AG09309 (cell line): ENCODE measurements around the gene VMAC.

ENCODE experiments used
- DNase-seq: peaks from one replicate; pipeline ENCODE4 v3.0.0-alpha.2; 2010; ENCODE audit warnings: low read depth
- H3K4me3 ChIP-seq: 2 replicates; pipeline ENCODE4 v1.5.1; 2011; ENCODE audit warnings: mild to moderate bottlenecking, low read depth, low read length, moderate library complexity; ENCODE audit not compliant: control insufficient read depth
- TF ChIP-seq, protein P1 (sequence below): IDR thresholded peaks from 2 replicates; pipeline ENCODE4 v1.5.1; 2011; ENCODE audit warnings: mild to moderate bottlenecking, low read depth, low read length, inconsistent platforms; ENCODE audit not compliant: insufficient read depth, control insufficient read depth; ENCODE audit errors: missing control alignments

The VMAC gene

DNA sequence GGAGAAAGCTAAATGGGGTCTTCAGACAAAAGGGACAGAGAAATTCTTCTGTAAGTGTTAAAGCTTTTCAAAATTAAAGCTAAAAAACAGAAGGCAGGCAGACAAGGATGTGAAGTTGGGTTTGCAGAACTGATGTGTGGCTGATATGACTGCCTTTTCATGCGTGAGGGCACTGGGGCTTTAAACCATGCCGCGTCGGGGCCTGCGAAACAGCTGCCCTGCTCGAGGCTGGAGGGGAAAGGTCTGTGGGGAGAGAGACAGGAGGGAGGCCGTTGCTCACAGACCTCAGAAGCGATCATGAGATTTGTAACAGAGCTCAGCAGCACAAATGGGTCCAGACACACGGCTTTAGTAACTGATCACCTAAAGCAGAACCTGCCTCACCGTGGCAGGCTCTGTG lies 32.9 kb downstream of the VMAC start:
- no peak for DNase-seq
- TF ChIP-seq, protein P1, sequence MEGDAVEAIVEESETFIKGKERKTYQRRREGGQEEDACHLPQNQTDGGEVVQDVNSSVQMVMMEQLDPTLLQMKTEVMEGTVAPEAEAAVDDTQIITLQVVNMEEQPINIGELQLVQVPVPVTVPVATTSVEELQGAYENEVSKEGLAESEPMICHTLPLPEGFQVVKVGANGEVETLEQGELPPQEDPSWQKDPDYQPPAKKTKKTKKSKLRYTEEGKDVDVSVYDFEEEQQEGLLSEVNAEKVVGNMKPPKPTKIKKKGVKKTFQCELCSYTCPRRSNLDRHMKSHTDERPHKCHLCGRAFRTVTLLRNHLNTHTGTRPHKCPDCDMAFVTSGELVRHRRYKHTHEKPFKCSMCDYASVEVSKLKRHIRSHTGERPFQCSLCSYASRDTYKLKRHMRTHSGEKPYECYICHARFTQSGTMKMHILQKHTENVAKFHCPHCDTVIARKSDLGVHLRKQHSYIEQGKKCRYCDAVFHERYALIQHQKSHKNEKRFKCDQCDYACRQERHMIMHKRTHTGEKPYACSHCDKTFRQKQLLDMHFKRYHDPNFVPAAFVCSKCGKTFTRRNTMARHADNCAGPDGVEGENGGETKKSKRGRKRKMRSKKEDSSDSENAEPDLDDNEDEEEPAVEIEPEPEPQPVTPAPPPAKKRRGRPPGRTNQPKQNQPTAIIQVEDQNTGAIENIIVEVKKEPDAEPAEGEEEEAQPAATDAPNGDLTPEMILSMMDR = no peak
- no peak overlapping the region for H3K4me3 ChIP-seq

DNA sequence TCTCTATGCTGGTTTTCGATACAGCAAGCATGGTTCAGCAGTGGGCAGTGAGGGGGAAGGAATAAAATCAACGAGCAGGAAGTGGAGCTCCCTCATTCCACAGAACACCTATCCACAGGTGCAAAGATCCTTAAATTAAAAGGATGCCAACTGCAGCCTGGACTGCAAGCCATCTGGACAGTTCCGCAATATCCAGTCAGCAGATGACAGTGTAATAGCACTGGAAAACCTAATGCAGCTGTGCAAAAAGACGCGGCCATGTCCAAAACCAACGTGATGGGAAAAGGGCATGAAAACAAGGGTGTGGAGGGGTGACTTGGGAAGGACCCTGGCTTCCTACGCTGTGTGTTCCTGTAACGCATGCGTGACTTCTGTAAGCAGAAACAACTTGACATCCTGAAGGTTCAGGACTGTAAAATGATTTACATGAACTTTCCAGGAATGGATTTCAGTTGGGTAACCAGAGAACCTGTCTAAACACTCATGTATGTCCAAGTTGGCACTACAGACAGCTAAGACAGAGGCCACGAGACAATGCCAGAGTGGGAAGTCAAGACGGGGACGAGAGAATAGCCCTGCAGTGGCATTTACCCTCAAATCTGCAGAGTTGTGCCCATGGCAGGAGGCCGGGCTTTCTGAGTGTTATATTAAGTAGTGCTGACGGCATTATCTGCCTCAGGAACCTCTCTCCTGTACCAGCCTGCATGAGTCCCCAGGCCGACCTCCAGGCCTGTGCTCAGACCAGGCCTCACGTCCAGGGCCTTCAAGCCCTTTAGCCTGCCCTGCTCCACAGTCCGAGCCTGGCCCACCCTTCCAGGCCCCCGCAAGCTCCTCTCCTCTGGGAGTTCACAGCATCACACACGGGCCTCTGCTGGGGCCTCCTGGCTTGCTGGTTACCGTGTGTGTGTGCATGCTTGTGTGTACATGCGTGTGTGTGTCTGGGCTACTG lies 35.9 kb downstream of the VMAC start:
- DNase-seq = no peak
- no peak overlapping the region for H3K4me3 ChIP-seq
- TF ChIP-seq, protein P1 = no peak

DNA sequence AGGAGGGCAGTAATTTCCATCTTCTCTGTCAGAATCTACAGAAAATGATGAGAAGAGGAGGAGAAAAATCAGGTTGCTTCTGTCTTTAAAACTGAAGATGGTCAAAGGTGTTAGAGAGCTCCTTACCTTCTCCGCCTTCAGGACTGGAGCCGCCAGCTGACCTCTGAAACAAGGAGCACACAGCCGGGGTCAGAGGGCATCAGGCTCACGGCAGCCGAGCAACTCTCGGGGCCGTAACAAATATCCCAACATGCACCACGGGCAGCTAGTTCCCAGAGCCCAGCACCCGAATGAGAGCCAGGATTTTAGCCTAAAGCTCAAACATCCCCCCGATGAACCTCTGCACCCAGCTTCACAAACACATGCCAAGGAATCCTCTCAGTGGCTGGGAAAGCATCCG lies 37.0 kb downstream of the VMAC start:
- no peak overlapping the region for H3K4me3 ChIP-seq
- DNase-seq = no peak
- TF ChIP-seq, protein P1 = no peak

DNA sequence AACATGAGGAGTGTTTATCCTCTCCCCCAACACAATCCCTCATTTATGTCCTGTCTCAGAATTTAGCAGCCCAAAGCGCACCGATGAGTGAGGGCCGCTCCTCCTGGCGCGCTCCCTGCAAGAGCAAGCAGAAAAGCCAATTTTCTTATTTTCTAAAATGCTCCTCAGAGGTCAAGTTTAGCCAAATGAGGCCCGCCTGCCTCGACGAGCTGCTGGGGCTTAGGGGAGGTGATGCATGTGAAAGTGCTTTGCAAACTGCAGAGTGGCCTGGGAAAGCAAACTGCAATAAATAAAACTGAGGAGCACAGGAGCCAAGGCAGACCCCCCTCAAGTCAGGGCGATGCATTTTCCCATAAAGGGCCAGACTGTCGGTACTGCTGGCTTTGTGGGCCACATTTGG lies 38.4 kb downstream of the VMAC start:
- H3K4me3 ChIP-seq = no peak overlapping the region
- DNase-seq = no peak
- TF ChIP-seq, protein P1 = no peak

DNA sequence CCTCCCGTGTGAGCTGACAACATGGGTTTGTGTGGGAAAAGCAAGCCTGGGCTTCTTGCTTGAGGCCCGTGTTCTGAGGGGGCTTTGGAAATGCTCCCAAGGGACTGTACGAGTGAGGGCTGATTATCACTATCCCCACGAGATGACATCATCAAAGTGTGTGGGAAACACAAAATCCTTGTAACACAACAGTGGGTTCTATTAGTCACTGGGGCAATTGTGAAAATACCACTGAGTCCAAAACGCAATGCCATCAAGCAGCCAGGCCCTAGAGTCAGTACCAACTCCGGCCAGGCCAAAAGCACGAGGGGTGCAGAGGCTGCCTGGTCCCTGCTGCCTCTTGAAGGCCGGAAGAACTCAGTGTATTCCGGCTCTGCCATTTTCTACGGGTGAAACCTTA lies 39.0 kb downstream of the VMAC start:
- TF ChIP-seq, protein P1 = no peak
- no peak for DNase-seq
- H3K4me3 ChIP-seq = no peak overlapping the region

DNA sequence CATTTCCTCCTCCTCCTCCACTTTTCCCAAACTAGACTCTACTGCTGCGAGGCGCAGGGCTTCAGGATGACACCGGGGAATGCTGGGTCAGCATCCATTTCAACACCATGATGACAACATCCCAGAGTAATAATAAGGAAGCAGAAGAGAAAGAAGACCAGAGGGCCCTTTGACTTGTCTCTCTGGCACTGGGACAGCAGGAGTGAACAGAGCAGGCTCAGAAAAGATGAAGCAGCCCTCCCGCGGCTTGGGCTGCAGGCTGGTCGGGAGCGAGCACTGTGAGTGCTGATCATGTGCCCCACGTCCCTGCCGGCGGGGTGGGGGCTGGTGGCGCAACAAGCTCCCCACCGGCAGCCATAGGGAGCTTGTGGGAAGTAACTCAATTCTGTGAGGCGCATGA lies 42.8 kb downstream of the VMAC start:
- no peak for DNase-seq
- TF ChIP-seq, protein P1 = no peak
- H3K4me3 ChIP-seq = no peak overlapping the region
